Kasumi-1 (cell line): ENCODE measurements around the gene CBFA2T3.

ENCODE experiments used
- DNase-seq, 2 experiments: peaks; one replicate each; lab custom pipeline; 2025; lab: John Stamatoyannopoulos, UW

Gene CBFA2T3

DNA sequence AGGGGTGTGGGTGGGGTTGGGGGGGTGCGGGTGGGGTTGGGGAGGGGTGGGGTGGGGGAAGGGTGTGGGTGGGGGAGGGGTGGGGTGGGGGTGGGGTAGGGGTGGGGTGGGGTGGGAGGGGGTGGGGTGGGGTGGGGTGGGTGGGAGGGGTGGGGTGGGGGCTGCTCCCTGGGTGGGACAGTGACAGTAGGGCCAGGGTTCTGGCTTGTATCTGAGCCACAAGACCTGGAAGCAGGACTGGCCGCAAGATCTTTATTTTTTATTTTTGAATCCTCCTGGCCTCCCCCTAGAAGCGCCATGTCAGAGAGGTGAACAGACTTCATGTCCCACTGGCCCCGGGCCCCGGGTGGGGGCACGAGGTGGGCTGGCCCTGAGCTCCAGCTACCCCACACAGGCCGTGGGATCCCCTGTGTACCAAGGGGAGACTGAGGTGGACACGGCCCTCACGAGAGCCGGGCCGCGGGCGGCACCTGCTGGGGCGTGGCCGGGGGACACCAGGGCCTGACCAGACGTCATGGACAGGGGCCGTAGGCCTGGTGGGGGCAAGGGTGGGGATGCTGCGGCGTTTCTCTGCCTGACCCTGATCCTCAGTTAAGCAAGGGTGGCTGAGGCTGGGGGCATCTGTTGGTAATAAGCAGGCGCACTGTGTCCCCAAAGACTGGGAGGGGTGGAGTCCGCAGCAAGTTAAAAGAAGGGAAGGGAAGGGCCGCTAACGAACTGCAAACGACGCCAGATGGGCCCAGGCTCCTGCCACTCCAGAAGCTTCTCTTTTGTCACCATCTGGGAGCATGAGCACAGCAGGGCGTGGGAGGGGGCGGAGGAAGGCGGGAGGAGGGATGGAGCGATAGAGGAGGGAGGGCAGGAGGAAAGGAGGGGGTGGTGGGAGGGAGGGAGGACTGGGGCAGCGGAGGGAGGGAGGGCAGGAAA is 88.3 kb downstream of the CBFA2T3 start:
- DNase-seq, result no peak

DNA sequence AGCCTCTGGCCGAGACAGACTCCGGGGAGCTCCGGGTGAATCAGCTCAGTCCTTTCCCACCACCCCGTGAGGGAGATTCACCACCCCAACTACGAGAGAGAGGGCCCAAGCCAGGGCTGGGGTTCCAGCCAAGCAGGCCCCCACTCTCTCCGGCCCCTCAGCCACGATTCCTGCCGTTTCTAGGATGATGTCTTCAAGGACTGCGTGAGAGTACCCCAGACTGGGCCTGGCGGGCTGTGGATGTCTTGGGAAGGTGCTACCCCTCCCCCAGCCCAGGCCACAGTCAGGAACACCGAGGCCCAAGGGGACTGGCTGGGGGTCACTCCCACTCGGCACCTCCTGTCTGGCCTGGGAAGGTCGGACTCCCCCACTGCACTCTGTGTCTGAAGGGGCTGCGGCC is 89.0 kb downstream of the CBFA2T3 start:
- DNase-seq, result no peak

DNA sequence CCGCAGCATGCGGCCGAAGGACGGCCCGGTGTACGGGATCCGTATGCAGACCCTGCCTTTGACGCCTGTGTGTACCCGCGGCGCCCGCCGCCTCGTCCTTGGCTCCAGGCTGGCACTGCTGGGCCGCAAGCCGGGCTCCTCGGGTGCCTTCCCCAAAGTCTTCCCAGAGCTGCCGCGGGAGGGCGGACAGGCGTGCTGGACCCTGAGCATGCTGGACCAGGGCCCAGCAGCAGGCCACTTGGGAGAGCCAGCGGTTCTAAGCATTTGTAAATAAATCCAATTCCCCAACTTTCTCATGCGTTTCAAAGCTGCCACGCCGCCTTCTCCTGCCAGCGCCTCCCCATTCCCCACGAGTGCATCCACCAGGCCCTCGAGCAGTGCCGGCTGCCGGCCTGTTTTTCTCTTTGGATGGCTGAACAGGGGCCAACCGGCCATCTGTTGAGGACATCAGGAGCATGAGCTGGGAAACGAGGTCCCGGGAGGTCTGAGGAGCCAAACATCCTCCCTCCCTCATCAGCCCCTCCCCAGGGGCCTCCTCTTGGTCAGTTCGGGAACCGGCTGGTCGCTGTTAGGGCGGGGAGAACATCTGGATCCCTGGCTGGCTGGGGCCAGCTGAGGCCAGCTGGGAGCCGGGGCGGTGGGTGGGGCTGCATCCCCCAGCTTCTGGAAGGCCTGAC is 90.0 kb downstream of the CBFA2T3 start:
- DNase-seq, result no peak

DNA sequence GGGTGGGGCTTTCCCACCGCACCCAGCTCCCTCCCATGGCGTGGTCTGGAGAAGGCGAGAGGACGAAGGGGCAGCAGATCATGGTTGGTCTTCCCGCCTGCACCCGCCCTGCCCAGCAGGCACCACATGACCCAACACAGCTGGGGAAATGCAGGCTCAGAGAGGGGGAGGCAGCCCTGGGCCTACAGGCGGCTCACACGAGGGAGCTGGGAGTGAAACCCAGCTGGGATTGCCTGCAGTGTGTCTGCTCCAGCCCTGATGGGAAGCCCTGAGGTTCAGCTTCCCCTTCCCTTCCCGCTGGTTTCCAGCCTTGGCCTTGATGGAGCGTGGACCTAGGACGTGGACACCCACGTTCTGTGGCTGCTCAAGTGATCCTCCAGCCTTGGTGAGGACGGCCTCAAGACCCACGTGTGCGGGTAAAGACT is 90.6 kb downstream of the CBFA2T3 start:
- DNase-seq, result no peak

DNA sequence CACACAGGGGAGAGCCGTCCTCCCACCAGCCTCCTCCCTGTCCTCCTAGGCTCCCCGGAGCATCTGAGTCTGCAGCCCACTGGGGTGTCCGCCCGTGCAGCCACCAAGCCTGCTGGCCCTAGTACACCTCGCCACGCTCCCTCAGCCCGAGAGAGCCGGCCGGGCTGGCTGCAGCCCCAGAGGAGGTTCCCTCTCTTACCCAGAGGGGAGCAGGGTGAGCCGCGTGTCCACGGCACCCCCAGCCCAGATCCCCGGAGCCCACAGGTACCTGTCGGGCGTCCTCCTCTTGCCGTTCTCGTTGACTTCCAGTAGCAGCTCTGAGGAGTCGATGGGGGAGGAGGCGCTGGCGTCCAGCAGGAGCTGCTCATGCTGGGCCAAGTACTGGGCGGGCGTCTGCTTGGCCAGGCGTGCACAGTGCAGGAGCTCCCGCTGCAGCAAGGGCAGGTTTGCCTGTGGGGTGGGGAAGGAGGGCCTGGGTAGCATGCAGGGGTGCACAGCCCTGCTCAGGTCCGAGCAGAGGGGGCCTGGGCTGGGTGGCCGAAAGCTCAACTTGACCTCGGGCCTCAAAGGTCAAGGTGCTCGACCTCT is 91.2 kb downstream of the CBFA2T3 start:
- DNase-seq, result no peak

DNA sequence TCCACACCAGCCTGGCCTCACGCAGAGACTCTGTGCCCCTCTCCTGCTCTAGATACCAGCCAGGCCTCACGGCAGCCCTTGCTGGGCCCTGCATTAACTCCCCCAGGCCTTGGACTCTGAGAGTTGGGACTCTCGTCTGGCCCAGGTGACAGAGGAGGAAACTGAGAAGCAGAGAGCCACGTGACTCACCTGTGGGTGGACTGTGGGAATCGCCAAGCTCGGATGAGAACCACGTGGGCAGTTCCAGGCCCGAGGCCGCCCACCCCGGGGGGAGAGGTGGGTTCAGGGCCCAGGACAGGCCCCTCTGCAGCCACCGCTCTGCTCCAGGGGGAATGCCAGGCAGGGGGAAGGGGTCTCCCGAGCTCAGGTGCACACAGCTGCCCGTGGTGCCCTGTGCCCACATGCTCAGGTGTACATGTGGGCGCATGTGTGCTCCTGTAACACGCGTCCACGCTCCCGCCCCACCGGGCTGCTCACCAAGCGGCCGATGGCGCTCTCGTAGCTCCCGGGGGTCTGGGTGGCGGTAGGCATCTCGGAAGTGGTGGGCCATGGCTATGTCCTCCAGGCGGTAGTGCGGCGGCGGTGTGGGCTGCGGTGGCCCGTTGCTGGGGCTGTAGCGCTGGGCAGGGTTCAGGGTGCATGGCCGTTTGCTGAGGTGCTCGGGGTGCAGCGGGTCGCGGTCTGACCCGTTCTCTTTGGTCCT is 92.3 kb downstream of the CBFA2T3 start:
- no peak for DNase-seq

DNA sequence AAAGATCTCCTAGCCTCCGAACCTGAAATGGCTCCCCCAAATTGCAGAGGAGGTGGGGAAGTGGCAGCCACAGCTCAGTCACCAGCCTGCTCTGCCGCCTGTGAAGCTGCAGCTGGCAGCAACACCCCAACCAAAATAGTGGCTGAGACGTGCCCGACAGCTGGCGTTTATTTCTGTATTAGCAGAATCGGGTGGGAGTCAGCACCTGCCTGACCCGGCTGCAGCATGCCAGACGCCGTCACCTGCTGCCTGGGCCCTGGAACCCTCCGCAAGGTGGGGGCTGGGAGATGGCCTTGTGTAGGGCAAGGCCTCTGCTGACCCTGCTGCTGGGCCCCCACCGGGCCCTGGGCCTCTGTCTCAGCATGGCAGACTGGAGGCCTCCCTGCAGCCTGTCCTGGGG is 93.1 kb downstream of the CBFA2T3 start:
- DNase-seq, result no peak

DNA sequence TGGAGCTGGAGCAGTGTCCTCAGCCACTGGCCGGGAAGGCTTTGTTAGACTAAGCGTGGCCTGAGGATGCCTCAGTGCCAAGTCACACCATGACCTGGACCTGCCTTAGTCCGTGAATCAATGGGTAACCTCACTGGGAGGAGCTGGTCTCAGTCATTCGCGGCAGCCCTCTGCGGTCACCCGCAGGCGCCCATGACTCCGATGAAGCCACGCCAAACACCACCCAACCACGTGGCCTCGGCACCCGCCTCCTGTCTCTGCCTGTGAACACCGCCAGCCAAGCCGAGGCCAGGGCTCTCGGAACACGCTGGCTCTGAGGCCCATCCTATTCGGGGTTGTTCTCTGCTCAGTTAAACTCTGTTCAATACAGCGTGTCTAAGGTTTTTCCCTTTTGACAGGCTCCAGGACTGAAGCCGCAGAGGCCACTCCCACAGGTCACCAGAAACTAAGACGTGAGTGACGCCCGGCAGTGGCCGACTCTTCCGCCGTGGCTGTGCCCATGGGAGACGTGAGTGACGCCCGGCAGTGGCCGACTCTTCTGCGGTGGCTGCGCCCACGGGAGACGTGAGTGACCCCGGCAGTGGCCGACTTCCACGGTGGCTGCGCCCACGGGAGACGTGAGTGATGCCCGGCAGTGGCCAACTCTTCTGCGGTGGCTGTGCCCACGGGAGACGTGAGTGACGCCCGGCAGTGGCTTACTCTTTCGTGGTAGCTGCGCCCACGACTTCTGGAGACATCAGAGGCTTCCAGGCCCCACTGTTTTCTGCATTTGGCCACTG is 93.7 kb downstream of the CBFA2T3 start:
- DNase-seq, result no peak

DNA sequence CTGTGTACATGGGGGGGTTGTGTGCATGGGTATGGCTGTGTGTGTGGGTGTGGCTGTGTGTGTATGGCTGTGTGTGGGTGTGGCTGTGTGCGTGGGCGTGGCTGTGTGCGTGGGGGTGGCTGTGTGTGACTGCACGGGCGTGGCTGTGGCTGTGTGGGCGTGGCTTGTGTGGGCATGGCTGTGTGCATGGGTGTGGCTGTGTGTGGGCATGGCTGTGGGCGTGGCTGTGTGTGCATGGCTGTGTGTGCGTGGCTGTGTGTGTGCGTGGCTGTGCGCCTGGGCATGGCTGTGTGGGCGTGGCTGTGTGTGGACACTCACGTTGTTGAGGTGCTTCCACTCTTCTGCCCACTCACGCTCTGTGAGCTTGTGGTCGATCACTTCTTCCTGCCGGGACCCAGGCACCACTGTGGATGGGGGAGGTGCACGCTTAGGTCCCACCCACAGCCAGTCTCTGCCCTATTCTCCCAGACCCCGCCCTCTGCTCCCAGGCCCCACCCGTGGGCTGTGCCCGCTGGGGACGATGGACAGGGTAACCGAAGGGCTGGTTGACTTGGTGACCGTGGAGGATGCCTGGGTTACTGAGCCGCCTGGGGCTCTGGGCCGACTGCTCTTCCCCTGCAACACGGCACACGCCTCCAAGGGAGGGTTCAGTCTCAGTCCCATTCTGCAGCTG is 94.5 kb downstream of the CBFA2T3 start:
- no peak for DNase-seq

DNA sequence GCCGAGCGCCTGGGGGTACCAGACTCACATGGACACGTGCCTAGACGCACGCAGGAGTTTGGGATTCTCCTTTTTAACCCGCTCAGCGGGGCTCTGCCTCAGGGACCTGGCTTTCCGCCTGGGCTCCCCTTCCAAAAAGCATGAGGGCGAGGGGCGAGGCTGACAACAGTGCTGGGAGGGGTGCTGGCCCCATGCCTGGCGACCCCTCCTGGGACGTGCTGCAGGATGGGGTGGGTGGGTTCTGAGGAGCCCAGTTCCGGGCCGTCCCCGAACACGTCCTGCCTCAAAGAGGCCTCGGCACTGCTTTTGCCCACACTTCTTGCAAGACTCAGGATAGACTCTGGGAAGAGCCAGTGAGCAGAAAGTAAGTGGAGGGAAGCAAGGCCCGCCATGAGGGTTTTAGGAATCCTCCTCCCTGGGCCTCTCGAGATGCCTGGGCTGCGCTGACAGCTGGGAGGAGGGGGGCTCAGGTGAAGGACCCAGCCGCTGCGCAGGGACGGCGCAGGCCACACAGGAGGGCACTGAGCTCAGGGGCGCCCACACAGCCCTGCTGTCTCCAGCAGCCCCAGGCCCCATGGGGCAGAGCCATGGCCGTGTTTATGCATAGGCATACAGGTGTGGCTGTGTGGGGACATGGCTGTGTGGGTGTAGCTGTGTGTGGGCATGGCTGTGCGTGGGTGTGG is 95.2 kb downstream of the CBFA2T3 start:
- DNase-seq, result no peak

DNA sequence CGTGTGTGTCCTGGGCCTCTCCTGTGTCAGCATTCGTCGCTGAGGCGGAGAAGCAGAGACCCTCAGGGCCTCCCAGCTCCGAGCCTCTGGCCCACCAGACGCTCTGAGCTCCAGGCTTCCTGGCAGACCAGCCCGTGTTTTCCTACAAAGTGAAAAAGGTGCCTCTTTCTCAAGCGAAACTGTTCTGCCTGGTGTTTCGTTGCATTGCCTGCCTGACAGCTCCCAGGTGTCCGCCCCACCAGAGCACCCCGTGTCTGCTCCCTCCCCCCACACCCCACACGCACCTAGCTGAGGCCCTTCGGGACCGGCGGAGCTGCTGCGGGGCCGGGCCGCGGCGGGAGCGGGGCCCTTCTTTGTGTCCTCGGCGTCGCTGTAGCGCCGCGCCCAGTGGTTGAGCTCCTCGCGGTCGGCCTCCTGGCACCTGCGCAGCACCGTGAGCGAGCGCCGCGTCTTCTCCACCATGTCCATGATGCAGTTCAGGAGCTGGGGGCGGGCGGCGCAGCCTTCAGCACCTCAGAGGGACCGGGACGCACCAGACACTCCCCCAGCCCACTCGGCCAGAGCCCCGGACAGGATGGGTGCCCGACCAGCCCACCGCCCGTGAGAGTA is 95.9 kb downstream of the CBFA2T3 start:
- no peak for DNase-seq

DNA sequence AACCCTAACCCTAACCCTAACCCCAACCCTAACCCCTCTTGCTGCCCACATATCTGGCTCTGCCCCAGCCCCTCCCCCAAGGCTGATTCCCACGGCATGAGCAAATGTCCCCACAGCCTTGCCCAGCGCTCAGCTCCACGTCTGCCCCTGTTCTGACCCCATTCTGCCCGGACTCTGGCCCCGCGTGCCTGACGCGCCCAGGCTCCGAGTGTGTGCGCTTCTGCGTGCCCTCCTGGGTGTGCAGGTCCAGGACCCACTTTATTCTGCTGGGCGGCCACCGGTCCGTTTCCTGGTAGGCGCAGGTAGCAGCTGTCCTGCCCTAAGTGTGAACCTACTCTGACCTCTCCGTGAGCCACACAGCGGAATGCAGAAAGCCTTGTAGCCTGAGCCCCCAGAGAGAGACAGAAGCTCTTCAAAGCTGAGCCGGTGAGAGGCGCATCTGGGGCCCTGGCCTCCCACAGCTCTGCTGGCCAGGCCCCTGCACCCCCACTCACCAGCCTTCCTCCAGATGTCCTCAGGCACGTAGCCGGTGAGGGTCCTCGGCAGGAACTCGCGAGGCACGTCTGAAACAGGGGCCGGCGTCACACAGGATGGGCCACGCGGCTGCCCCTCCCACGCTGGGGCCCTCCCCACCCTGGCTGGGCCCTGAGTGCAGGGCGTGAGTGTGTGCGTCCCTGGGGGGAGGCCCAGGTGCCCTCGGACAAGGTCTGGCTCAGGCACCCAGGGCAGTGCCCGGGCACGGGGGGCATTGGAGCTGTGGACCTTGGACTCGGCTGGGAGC is 96.6 kb downstream of the CBFA2T3 start:
- DNase-seq, result no peak

DNA sequence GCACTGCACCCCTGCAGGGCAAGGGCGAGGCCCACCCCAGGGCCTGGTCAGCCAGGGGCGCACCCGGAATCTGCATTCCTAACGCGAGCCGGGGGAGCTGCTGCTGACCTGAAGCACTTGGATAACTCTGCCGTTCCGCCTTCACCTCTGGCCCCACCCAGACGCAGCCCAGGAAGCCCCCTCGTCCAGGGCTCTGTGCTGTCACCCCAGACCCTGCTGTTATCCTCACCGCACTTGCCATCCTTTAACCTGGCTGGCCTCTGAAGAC is 97.3 kb downstream of the CBFA2T3 start:
- DNase-seq, result no peak

DNA sequence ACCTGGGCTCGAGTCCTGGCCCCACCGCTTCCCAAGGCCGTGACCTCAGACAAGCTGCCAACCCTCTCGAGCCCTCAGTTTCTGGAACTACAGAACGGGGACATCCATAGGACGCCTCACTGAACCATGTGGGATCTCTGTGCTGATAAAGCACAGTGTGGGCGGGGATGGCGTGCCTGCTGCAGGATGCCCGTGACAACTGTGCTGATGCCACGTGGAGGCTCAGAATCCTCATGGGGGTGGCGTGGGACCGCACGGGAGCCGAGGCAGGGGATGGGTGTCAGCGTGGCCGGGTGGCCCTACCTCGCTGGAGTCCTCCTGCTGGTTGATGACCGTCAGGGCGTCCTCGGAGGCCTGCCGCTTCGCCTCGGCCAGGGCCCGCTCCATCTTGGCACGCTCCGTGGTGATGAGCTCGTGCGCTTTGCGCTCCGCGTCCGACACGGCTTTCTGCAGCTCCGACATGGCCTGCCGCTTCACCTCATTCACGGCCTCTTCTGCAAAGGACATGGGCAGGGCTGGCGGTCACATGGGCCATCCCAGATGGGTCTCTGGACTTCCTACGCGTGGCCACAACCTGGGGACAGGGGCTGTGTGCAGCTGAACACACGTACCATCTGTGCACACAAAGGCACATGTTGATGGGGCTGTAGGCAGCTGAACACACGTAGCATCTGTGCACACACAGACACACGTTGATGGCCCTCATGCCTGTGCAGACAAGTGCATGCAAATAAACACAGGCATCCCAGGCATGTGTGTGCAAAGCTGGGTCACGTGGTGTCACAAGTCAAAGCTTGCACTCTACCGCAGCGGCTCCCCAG is 97.8 kb downstream of the CBFA2T3 start:
- no peak for DNase-seq

DNA sequence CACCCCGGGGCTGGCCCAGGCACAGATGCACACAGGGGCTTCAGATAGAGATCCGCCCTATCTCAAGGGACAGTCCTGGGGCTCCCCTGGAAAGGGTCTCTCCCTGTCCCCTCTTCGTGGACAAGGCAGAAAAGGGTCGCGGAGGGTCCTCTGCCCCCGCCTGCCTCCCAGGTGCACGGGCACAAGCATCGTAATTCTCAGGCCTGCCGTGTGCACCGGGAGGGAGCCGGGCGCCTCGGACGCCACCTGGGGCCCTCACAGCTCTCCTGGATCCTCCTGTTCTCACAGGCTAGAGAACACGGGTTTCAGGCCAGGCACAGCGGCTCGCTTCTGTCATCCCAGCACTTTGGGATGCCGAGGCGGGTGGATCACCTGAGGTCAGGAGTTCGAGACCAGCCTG is 98.7 kb downstream of the CBFA2T3 start:
- DNase-seq, result no peak

DNA sequence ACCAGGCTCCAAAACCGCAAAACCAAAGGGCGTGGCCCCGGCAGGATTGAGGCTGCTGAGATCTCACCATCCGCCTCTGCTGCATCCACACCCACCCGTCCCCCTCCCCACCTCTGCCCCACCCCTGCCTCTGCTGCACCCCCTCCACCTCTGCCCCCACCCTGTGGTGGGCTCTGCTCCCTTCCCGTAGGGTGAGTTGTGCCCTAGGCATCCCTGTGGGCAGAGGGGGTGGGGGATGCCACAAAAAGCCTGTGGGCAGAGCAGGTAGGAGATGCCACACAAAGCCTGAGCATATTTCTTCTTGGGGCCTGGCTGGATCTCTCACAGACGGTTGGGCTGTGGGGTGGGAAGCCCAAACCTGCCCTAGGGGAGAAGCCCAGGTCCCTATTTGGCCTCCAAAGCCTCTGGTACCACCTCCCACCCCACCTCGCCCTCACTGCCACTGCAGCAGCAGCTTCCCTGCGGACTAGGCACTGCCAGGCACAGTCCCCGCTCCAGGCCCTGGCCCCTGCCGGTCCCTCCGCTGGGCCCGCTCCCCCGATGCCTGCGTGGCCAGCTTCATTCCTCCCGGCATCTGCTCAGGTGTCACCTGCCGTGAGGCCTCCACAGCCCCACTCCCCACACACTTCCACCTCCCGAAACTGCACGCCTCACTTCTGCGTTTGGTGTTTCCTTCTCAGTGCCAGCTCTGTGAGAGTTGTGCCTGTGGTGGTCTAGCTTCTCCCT is 99.3 kb downstream of the CBFA2T3 start:
- no peak for DNase-seq

DNA sequence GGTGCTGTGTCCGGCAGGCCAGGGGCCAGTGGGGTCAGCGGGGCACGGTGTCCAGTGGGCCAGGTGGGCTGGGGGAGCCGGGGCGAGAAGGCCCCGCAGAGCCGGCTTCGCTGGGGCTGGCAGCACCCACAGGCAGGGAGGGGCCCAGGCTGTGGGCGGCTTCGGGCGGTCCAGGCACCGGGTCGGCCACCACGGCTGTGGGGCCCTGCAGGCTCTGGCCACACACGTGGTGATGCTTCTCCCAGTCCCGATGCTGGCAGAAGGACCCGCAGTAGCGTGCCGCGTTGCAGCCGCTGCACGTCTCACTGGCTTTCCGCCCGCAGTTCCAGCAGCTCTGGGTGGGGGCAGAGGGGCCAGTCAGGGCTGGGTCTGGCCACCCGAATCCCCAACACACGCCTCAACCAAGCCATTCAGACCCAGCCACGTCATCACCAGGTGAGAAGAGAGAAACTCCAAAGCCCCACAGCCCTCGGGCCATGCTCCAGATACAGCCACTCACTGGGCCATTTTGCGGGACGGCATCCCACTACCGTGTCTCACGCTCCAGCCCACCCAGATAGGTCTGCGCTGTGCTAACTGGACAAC is 100.0 kb downstream of the CBFA2T3 start:
- no peak for DNase-seq
